ENCODE results near the gene RRAGA.

RRAGA gene

DNA sequence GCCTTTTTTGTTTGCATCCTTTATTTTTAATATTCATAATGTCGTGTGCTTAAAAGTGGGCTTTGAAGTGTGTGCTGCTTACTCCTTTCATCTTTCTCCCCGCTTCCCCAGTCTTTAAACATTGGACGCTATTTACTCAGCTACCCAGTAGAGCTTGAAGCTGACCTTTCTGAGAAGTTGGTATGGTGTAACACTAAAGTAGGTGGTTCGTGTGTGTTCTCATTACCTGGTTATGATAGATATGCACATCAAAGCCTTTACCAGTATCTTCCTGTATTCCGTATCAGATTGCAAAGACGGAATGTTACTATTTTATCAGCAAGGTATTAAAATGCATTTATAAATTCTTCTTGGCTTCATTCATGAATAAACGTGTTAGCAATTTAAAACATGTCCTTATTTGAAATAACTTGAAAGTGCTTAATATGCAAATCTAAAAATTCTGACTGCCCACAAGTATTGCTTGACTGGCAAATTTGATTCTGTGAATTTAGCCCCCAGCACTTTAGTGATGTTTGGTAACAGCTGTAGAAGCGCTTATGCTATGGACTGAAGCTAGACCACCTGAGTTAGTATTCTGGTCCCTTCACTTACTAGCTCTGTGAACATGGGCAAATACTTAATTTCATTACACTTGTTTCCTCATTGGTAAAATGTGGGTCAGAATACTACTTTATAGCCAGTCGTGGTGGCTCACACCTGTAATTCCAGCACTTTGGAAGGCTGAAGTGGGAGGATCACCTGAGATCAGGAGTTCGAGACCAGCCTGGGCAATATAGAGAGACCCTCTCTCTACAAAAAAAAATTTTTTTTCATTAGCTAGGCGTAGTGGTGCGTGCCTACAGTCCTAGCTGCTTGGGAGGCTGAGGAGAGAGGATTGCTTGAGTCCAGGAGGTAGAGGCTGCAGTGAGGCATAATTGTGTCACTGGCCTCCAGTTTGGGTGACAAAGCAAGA, 1.7 kb downstream of the RRAGA start:
- Histone ChIP-seq H3K79me2 (ENCODE audit: low read length) (peaks cover 18% of the 10 kb centered on the region), H3K4me2 (ENCODE audit: low read length) (no peak overlapping the region), H3K27ac (ENCODE audit: low read length) (no peak overlapping the region), H2AFZ (ENCODE audit: low read depth, low read length) (no peak overlapping the region), H3K27me3 (ENCODE audit: low read depth, low read length) (no peaks in the 10 kb centered on the region), H3K9ac (ENCODE audit: low read length) (no peak overlapping the region), H3K36me3 (replicated peaks; ENCODE audit: low read depth, low read length) (peaks cover 19% of the 10 kb centered on the region), H3K4me1 (ENCODE audit: low read length) (peaks cover 16% of the 10 kb centered on the region), H3K4me3 (ENCODE audit: low read length) (no peak overlapping the region), H3K9me3 (ENCODE audit: insufficient read depth, low read length) (no peaks in the 10 kb centered on the region; the same call in 1 of the 2 replicates), H4K20me1 (ENCODE audit: insufficient read depth, low read length) (no peaks in the 10 kb centered on the region)
- TF ChIP-seq, protein P1, sequence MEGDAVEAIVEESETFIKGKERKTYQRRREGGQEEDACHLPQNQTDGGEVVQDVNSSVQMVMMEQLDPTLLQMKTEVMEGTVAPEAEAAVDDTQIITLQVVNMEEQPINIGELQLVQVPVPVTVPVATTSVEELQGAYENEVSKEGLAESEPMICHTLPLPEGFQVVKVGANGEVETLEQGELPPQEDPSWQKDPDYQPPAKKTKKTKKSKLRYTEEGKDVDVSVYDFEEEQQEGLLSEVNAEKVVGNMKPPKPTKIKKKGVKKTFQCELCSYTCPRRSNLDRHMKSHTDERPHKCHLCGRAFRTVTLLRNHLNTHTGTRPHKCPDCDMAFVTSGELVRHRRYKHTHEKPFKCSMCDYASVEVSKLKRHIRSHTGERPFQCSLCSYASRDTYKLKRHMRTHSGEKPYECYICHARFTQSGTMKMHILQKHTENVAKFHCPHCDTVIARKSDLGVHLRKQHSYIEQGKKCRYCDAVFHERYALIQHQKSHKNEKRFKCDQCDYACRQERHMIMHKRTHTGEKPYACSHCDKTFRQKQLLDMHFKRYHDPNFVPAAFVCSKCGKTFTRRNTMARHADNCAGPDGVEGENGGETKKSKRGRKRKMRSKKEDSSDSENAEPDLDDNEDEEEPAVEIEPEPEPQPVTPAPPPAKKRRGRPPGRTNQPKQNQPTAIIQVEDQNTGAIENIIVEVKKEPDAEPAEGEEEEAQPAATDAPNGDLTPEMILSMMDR (IDR thresholded peaks at IDR 0.05; ENCODE audit: low read depth, low read length) = no peak
- no peak for TF ChIP-seq EZH2phosphoT487 (IDR thresholded peaks at IDR 0.05; ENCODE audit: low read depth)

DNA sequence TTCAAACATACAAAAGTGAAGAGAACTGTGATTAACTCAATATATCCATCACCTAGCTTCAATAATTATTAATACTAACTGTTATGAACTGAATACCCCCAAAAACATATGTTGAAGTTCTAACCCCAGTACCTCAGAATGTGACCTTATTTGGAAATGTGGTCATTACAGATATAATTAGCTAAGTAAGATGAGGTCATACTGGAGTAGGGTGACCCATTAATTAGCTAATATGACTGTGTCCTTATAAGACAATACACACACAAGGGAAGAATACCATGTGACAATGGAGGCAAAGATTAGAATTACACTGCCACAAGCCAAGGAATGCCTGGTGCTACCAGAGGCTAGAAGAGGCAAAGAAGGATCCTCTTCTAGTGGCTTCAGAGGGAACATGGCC, 7.8 kb downstream of the RRAGA start:
- no peaks in the 10 kb centered on the region for H3K79me2 ChIP-seq (ENCODE audit: low read length)
- H3K27ac ChIP-seq (ENCODE audit: low read length) = no peak overlapping the region
- no peaks in the 10 kb centered on the region for H3K9me3 ChIP-seq (ENCODE audit: insufficient read depth, low read length)
- H3K4me3 ChIP-seq (ENCODE audit: low read length) = no peak overlapping the region
- TF ChIP-seq, protein P1 (IDR thresholded peaks at IDR 0.05; ENCODE audit: low read depth, low read length) = no peak
- no peak for TF ChIP-seq EZH2phosphoT487 (IDR thresholded peaks at IDR 0.05; ENCODE audit: low read depth)
- H3K4me1 ChIP-seq (ENCODE audit: low read length) = no peaks in the 10 kb centered on the region
- no peaks in the 10 kb centered on the region for H4K20me1 ChIP-seq (ENCODE audit: insufficient read depth, low read length)
- H3K4me2 ChIP-seq (ENCODE audit: low read length) = no peak overlapping the region
- no peak overlapping the region for H3K9ac ChIP-seq (ENCODE audit: low read length)
- H3K27me3 ChIP-seq (ENCODE audit: low read depth, low read length) = no peaks in the 10 kb centered on the region
- no peak overlapping the region for H2AFZ ChIP-seq (ENCODE audit: low read depth, low read length)
- peaks cover 37% of the 10 kb centered on the region for H3K36me3 ChIP-seq (replicated peaks; ENCODE audit: low read depth, low read length)

DNA sequence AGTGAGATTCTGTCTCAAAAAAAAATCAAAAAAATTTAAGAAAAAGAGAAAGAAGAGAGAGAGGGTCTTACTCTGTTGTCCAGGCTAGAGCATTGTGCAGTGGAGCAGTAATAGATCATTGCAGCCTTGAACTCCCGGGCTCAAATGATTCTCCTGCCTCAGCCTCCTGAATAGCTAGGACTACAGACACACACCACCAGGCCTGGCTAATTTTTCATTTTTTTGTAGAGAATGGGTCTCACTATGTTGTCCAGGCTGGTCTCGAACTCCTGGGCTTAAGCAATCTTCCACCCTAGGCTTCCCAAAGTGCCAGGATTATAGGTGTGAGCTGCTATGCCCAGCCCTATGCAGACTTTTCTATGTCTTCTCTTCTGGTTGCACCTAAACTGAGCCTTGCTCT, 25.0 kb downstream of the RRAGA start:
- H3K9ac ChIP-seq (ENCODE audit: low read length) = no peak overlapping the region
- H3K27me3 ChIP-seq (ENCODE audit: low read depth, low read length) = no peaks in the 10 kb centered on the region
- TF ChIP-seq, protein P1 (IDR thresholded peaks at IDR 0.05; ENCODE audit: low read depth, low read length) = no peak
- H4K20me1 ChIP-seq (ENCODE audit: insufficient read depth, low read length) = no peaks in the 10 kb centered on the region
- H3K79me2 ChIP-seq (ENCODE audit: low read length) = no peaks in the 10 kb centered on the region; the same call in 1 of the 2 replicates
- no peak overlapping the region for H3K4me2 ChIP-seq (ENCODE audit: low read length)
- H3K36me3 ChIP-seq (replicated peaks; ENCODE audit: low read depth, low read length) = peaks cover 34% of the 10 kb centered on the region
- no peak overlapping the region for H2AFZ ChIP-seq (ENCODE audit: low read depth, low read length)
- no peak overlapping the region for H3K4me3 ChIP-seq (ENCODE audit: low read length)
- H3K4me1 ChIP-seq (ENCODE audit: low read length) = no peaks in the 10 kb centered on the region
- no peaks in the 10 kb centered on the region for H3K9me3 ChIP-seq (ENCODE audit: insufficient read depth, low read length)
- H3K27ac ChIP-seq (ENCODE audit: low read length) = no peak overlapping the region

GRCh38 chr9:19074836-19075235, 25.6 kb downstream of the RRAGA start:
- Histone ChIP-seq H2AFZ (ENCODE audit: low read depth, low read length) (no peak overlapping the region), H3K4me2 (ENCODE audit: low read length) (no peak overlapping the region), H3K9me3 (ENCODE audit: insufficient read depth, low read length) (no peaks in the 10 kb centered on the region), H4K20me1 (ENCODE audit: insufficient read depth, low read length) (no peaks in the 10 kb centered on the region), H3K36me3 (replicated peaks; ENCODE audit: low read depth, low read length) (peaks cover 33% of the 10 kb centered on the region), H3K27ac (ENCODE audit: low read length) (no peak overlapping the region), H3K4me1 (ENCODE audit: low read length) (no peaks in the 10 kb centered on the region), H3K4me3 (ENCODE audit: low read length) (no peak overlapping the region), H3K9ac (ENCODE audit: low read length) (no peak overlapping the region), H3K79me2 (ENCODE audit: low read length) (no peaks in the 10 kb centered on the region; the same call in 1 of the 2 replicates), H3K27me3 (ENCODE audit: low read depth, low read length) (no peaks in the 10 kb centered on the region)
- TF ChIP-seq EZH2phosphoT487 (IDR thresholded peaks at IDR 0.05; ENCODE audit: low read depth) = no peak
- TF ChIP-seq, protein P1 (IDR thresholded peaks at IDR 0.05; ENCODE audit: low read depth, low read length) = no peak

Measured in OCI-LY3 (cell line).